Inferior parietal cortex (tissue), 1 donor: ENCODE results near the gene PTPRN2.
A peak's percentile ranks its signal among the peaks of the same experiment; 100 is the strongest.
"Not testable (repeated sequence)": the region's sequence is repeated elsewhere in the genome, so short reads cannot be mapped to it uniquely, and the experiment has no call there.

ENCODE experiments used
- DNase-seq: peaks from one replicate; pipeline ENCODE4 v3.0.0-alpha.2; 2016; ENCODE audit errors: extremely low spot score

The PTPRN2 gene

GRCh38 chr7:157955348-157955999 is 632.1 kb downstream of the PTPRN2 start:
- no peak for DNase-seq

GRCh38 chr7:157954901-157955300 is 632.7 kb downstream of the PTPRN2 start:
- DNase-seq, result no peak

GRCh38 chr7:157952841-157953645 is 634.6 kb downstream of the PTPRN2 start:
- DNase-seq, result no peak

GRCh38 chr7:157952050-157952667 is 635.5 kb downstream of the PTPRN2 start:
- DNase-seq, result no peak

- DNase-seq, result no peak
These were observed 636.1 kb downstream of the PTPRN2 start for GRCh38 chr7:157951300-157952049.

- no peak for DNase-seq
These were observed 637.9 kb downstream of the PTPRN2 start for GRCh38 chr7:157949711-157950110.

GRCh38 chr7:157947504-157947903 is 640.1 kb downstream of the PTPRN2 start:
- no peak for DNase-seq

- DNase-seq, result peak; percentile 15
These were observed 641.1 kb downstream of the PTPRN2 start for GRCh38 chr7:157946398-157947060.

- no peak for DNase-seq
These were observed 642.2 kb downstream of the PTPRN2 start for GRCh38 chr7:157945401-157945800.

- no peak for DNase-seq
These were observed 642.8 kb downstream of the PTPRN2 start for GRCh38 chr7:157944734-157945291.

GRCh38 chr7:157944051-157944450 is 643.6 kb downstream of the PTPRN2 start:
- DNase-seq, result no peak

GRCh38 chr7:157943561-157943960 is 644.1 kb downstream of the PTPRN2 start:
- no peak for DNase-seq

GRCh38 chr7:157941210-157941609 is 646.4 kb downstream of the PTPRN2 start:
- DNase-seq, result no peak

- no peak for DNase-seq
These were observed 647.1 kb downstream of the PTPRN2 start for GRCh38 chr7:157940497-157940896.

- no peak for DNase-seq
These were observed 649.4 kb downstream of the PTPRN2 start for GRCh38 chr7:157938211-157938610.

- DNase-seq, result no peak
These were observed 650.2 kb downstream of the PTPRN2 start for GRCh38 chr7:157937406-157937805.

GRCh38 chr7:157936976-157937375 is 650.6 kb downstream of the PTPRN2 start:
- DNase-seq, result no peak

GRCh38 chr7:157935721-157936120 is 651.9 kb downstream of the PTPRN2 start:
- not testable (repeated sequence) for DNase-seq

GRCh38 chr7:157933219-157934155 is 654.1 kb downstream of the PTPRN2 start:
- DNase-seq, result not testable (repeated sequence)
